SK-N-SH (cell line): ENCODE results near the gene CDKAL1. TPM values are rescaled to one million over a fixed set of nuclear protein-coding genes. Genes with fewer than 3 reads are reported as not detected.

Experiments
- CTCF ChIA-PET: fragments of 300-600, 350-600 bp; formaldehyde crosslinking; extraction: SDS; loops from one replicate; lab custom pipeline; 2021; lab: Yijun Ruan, JAX
- POLR2A ChIA-PET: fragments of 350-600 bp; sonication (Branson Sonifier 250); formaldehyde crosslinking; extraction: SDS; loops from one replicate; lab custom pipeline; 2020; ENCODE audit warnings: antibody characterized with exemption, inconsistent platforms; lab: Yijun Ruan, JAX
- DNase-seq: peaks from one replicate; pipeline ENCODE4 v3.0.0; 2012
- H2AFZ ChIP-seq: fragments of 200-600 bp; sonication (generic); 2 replicates; pipeline ENCODE4 v1.8.1; 2016; ENCODE audit warnings: antibody characterized with exemption, mild to moderate bottlenecking, low read depth
- H3F3A ChIP-seq: fragments of 200-600 bp; sonication (generic); replicated peaks from 2 replicates; pipeline ENCODE3; 2016; ENCODE audit warnings: antibody characterized with exemption, mild to moderate bottlenecking; ENCODE audit not compliant: insufficient read depth
- H3K27ac ChIP-seq, 2 experiments: fragments of 200-500 bp in 1 of 2; fragments of 200-600 bp in 1 of 2; sonication (Bioruptor generic) in 1 of 2; sonication (generic), shearing (Covaris generic) in 1 of 2; 2 replicates each; pipeline versions ENCODE4 v1.5.1 to v1.6.1; 2014 to 2016; ENCODE audit warnings: low read depth in 2 of 2, inconsistent platforms in 1 of 2, low read length in 1 of 2, mild to moderate bottlenecking in 1 of 2, mixed read lengths in 1 of 2
- H3K27me3 ChIP-seq: fragments of 200-600 bp; sonication (generic), shearing (Covaris generic); 2 replicates; pipeline ENCODE4 v1.6.1; 2016; ENCODE audit warnings: mixed run types; ENCODE audit not compliant: insufficient read depth
- H3K36me3 ChIP-seq, 2 experiments: fragments of 200-500 bp in 1 of 2; fragments of 200-600 bp in 1 of 2; sonication (Bioruptor generic) in 1 of 2; sonication (generic) in 1 of 2; replicated peaks in 1 of 2; 2 replicates each; pipeline versions ENCODE3 to v1.5.1; 2014 to 2016; ENCODE audit warnings: low read length in 1 of 2, mild to moderate bottlenecking in 1 of 2; ENCODE audit not compliant: insufficient read depth in 2 of 2, control insufficient read depth in 1 of 2
- H3K4me1 ChIP-seq, 2 experiments: fragments of 200-500 bp in 1 of 2; fragments of 200-600 bp in 1 of 2; sonication (Bioruptor generic) in 1 of 2; sonication (generic), shearing (Covaris generic) in 1 of 2; 2 replicates each; pipeline versions ENCODE4 v1.5.1 to v1.6.1; 2014 to 2016; ENCODE audit warnings: low read depth in 1 of 2, low read length in 1 of 2, mixed run types in 1 of 2; ENCODE audit not compliant: insufficient read depth in 2 of 2, control insufficient read depth in 1 of 2
- H3K4me2 ChIP-seq: fragments of 200-600 bp; sonication (generic), shearing (Covaris generic); 2 replicates; pipeline ENCODE4 v1.6.1; 2017; ENCODE audit warnings: mixed run types
- H3K4me3 ChIP-seq, 2 experiments: fragments of 200-500 bp in 1 of 2; fragments of 200-600 bp in 1 of 2; sonication (Bioruptor generic) in 1 of 2; sonication (generic), shearing (Covaris generic) in 1 of 2; 2 replicates each; pipeline versions ENCODE4 v1.5.1 to v1.8.1; 2014 to 2016; ENCODE audit warnings: low read depth in 2 of 2, inconsistent platforms in 1 of 2, low read length in 1 of 2, mild to moderate bottlenecking in 1 of 2, mixed read lengths in 1 of 2, moderate library complexity in 1 of 2
- H3K79me2 ChIP-seq: fragments of 200-600 bp; sonication (generic); 2 replicates; pipeline ENCODE4 v1.8.1; 2017; ENCODE audit warnings: mild to moderate bottlenecking; ENCODE audit not compliant: insufficient read depth
- H3K9ac ChIP-seq: fragments of 200-600 bp; sonication (generic); 2 replicates; pipeline ENCODE4 v1.6.1; 2017; ENCODE audit warnings: mixed run types
- H3K9me2 ChIP-seq: fragments of 200-600 bp; sonication (generic); 2 replicates; pipeline ENCODE4 v1.6.1; 2017; ENCODE audit warnings: mixed run types
- H3K9me3 ChIP-seq: fragments of 200-600 bp; sonication (generic); 2 replicates; pipeline ENCODE4 v1.6.1; 2017; ENCODE audit warnings: mixed run types, mild to moderate bottlenecking, moderate library complexity
- H4K20me1 ChIP-seq: fragments of 200-600 bp; sonication (generic); 2 replicates; pipeline ENCODE4 v1.6.1; 2017; ENCODE audit warnings: mild to moderate bottlenecking, mixed run types; ENCODE audit not compliant: insufficient read depth
- CHD2 ChIP-seq: fragments of 150-350 bp; IDR thresholded peaks from 2 replicates; pipeline ENCODE4 v1.6.1; 2018; ENCODE audit warnings: low read length; ENCODE audit not compliant: partially characterized antibody
- ELF1 ChIP-seq: IDR thresholded peaks from 2 replicates; pipeline ENCODE4 v1.4.0; 2012
- EZH2phosphoT487 ChIP-seq: fragments of 200-600 bp; sonication (generic); IDR thresholded peaks from 2 replicates; pipeline ENCODE4 v1.6.1; 2017; ENCODE audit warnings: low read depth, mixed run types, mild to moderate bottlenecking, antibody characterized with exemption, moderate library complexity, borderline replicate concordance
- FOXJ3 ChIP-seq: sonication (generic); formaldehyde crosslinking; IDR thresholded peaks from 2 replicates; pipeline ENCODE4 v1.5.1; 2020; ENCODE audit warnings: mild to moderate bottlenecking, missing genetic modification reagents
- GATA2 ChIP-seq: sonication (generic); formaldehyde crosslinking; IDR thresholded peaks from 2 replicates; pipeline ENCODE4 v1.5.0; 2020; ENCODE audit warnings: mild to moderate bottlenecking, missing genetic modification reagents
- JUND ChIP-seq: IDR thresholded peaks from 2 replicates; pipeline ENCODE4 v1.4.0; 2012
- NFIC ChIP-seq: IDR thresholded peaks from 2 replicates; pipeline ENCODE4 v1.4.0; 2012; ENCODE audit warnings: borderline replicate concordance
- SMC3 ChIP-seq: IDR thresholded peaks from 2 replicates; pipeline ENCODE4 v1.6.1; 2012; ENCODE audit warnings: low read depth, low read length, improper control_type of control experiment
- WGBS: methylation state at CpG from one replicate; pipeline ENCODE4 v1.1.6; 2017; ENCODE audit warnings: low lambda C conversion rate; 5-methylcytosine and 5-hydroxymethylcytosine counted together
- polyA plus RNA-seq, 3 experiments: library from polyadenylated mRNA; depleted of rRNA; stranded (reverse); fragments of >200 nt; gene quantifications; 2 replicates each; pipeline ENCODE4 v1.2.3, GENCODE V29; 2012
- TF ChIP-seq, protein P1 (sequence below): IDR thresholded peaks from 2 replicates; pipeline ENCODE4 v1.4.0; 2012; ENCODE audit warnings: low read depth, borderline replicate concordance
- TF ChIP-seq, protein P2 (sequence below): IDR thresholded peaks from 2 replicates; pipeline ENCODE4; 2012
- TF ChIP-seq, protein P3 (sequence below): IDR thresholded peaks from 2 replicates; pipeline ENCODE4 v1.4.0; 2012; ENCODE audit warnings: low read depth

CDKAL1 gene
- polyA plus RNA-seq, 1 of the 3 experiments (the other 2 are of a cell fraction) = 2.6 TPM

DNA sequence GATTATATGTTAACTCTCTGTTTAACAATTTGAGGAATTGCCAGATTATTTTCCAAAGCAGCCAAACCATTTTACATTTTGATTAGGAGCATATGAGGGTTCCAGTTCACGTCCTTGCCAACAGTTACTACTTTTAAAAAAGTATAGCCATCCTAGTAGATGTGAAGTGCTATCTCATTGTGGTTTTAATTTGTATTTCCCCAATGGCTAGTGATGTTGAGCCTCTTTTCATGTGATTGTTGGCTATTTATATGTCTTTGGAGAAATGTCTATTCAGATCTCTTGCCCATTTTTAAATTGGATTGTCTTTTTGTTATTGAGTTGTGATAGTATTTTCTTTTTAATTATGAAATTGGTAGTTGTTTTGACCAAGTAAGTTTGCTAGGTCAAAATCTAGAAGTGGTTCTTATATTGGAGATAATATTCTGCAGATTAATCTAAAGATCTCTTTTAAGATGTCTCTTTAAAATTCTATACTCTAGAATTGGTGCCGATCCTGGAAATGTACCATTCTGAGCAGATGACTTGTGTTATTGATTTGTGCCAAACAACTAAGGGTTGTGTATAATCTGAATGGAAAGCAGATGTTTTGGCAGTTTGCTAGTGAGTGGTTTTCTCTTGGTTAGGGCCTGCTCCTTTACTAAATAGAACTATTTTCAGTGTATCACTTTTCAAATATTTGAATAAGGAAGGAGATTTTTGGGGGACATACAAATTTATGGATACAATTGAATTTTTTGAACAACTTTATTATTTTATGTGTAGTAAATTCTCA, 99.5 kb downstream of the CDKAL1 start:
- no peaks in the 10 kb centered on the region for H3K9me2 ChIP-seq
- WGBS = 86% methylated on average over 2 of the region's 2 CpGs
- no peaks in the 10 kb centered on the region for H3K27me3 ChIP-seq
- H3K36me3 ChIP-seq = no peaks in the 10 kb centered on the region
- POLR2A ChIA-PET = no interaction called here
- no peaks in the 10 kb centered on the region for H3K79me2 ChIP-seq
- CTCF ChIA-PET = no interaction called here
- no peak for DNase-seq
- H2AFZ ChIP-seq = no peak overlapping the region
- no peaks in the 10 kb centered on the region for H4K20me1 ChIP-seq
- no peak overlapping the region for H3K4me3 ChIP-seq
- H3K4me1 ChIP-seq = no peaks in the 10 kb centered on the region; a peak in 1 of 4 replicates
- no peak for TF ChIP-seq EZH2phosphoT487
- no peak for TF ChIP-seq NFIC
- no peak for TF ChIP-seq GATA2
- no peak for TF ChIP-seq SMC3
- H3K9me3 ChIP-seq = no peaks in the 10 kb centered on the region
- H3K27ac ChIP-seq = no peak overlapping the region
- no peaks in the 10 kb centered on the region for H3F3A ChIP-seq
- no peak overlapping the region for H3K9ac ChIP-seq
- no peak overlapping the region for H3K4me2 ChIP-seq

DNA sequence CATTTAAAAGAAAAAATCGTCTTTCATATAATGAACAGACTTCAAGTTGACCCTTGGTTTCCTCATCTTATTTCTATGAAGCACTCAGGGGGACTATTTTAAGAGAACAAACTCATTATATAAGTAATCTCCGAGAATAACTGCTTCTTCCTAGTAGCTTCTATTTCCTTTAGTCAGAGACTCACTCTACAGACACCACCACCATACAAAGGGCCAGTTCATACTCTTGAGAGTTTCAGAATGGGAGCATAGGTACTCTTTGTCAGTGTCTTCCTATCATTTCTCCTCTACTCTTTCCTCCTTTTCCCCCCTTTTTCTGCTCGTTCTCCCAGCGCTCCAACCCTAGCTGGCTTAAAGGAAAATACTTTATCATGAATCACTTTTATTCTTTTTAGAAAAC, 104.9 kb downstream of the CDKAL1 start:
- Histone ChIP-seq H3K79me2 (no peaks in the 10 kb centered on the region; the same call in 1 of the 2 replicates), H3K9me2 (no peaks in the 10 kb centered on the region), H3K4me3 (no peak overlapping the region), H3K27me3 (no peaks in the 10 kb centered on the region), H3K4me1 (peaks cover 0 to 2% of the 10 kb centered on the region in 2 experiments; a peak in 2 of 4 replicates), H3K4me2 (no peak overlapping the region), H4K20me1 (no peaks in the 10 kb centered on the region), H3K9me3 (no peaks in the 10 kb centered on the region), H3K27ac (no peak overlapping the region), H3F3A (no peaks in the 10 kb centered on the region), H3K9ac (no peak overlapping the region), H2AFZ (no peak overlapping the region), H3K36me3 (no peaks in the 10 kb centered on the region)
- TF ChIP-seq CHD2 (no peak), FOXJ3 (no peak), JUND (no peak), ELF1 (no peak)
- TF ChIP-seq, protein P1, sequence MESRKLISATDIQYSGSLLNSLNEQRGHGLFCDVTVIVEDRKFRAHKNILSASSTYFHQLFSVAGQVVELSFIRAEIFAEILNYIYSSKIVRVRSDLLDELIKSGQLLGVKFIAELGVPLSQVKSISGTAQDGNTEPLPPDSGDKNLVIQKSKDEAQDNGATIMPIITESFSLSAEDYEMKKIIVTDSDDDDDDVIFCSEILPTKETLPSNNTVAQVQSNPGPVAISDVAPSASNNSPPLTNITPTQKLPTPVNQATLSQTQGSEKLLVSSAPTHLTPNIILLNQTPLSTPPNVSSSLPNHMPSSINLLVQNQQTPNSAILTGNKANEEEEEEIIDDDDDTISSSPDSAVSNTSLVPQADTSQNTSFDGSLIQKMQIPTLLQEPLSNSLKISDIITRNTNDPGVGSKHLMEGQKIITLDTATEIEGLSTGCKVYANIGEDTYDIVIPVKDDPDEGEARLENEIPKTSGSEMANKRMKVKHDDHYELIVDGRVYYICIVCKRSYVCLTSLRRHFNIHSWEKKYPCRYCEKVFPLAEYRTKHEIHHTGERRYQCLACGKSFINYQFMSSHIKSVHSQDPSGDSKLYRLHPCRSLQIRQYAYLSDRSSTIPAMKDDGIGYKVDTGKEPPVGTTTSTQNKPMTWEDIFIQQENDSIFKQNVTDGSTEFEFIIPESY = no peak
- TF ChIP-seq, protein P2, sequence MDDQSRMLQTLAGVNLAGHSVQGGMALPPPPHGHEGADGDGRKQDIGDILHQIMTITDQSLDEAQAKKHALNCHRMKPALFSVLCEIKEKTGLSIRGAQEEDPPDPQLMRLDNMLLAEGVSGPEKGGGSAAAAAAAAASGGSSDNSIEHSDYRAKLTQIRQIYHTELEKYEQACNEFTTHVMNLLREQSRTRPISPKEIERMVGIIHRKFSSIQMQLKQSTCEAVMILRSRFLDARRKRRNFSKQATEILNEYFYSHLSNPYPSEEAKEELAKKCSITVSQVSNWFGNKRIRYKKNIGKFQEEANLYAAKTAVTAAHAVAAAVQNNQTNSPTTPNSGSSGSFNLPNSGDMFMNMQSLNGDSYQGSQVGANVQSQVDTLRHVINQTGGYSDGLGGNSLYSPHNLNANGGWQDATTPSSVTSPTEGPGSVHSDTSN = no peak
- TF ChIP-seq, protein P3, sequence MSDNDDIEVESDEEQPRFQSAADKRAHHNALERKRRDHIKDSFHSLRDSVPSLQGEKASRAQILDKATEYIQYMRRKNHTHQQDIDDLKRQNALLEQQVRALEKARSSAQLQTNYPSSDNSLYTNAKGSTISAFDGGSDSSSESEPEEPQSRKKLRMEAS = no peak
- 86% methylated on average over 4 of the region's 4 CpGs for WGBS
- DNase-seq = no peak
- CTCF ChIA-PET = no interaction called here
- POLR2A ChIA-PET = no interaction called here
